HEK293 (cell line): ENCODE results near the gene NIPBL.
A peak's percentile ranks its signal among the peaks of the same experiment; 100 is the strongest.

Experiments
- FEZF1 ChIP-seq: fragments of 450-650 bp; formaldehyde crosslinking; IDR thresholded peaks from 2 replicates; pipeline ENCODE4 v1.5.1; 2016; ENCODE audit warnings: missing biosample characterization, missing genetic modification characterization
- HOXC10 ChIP-seq: sonication (generic); formaldehyde crosslinking; IDR thresholded peaks from 2 replicates; pipeline ENCODE4 v1.8.1; 2023; ENCODE audit warnings: mild to moderate bottlenecking, missing genetic modification reagents
- KLF10 ChIP-seq: fragments of 450-650 bp; IDR thresholded peaks from 2 replicates; pipeline ENCODE4 v1.5.1; 2018; ENCODE audit warnings: missing biosample characterization, mild to moderate bottlenecking, missing genetic modification characterization
- KLF7 ChIP-seq: fragments of 450-650 bp; formaldehyde crosslinking; IDR thresholded peaks from 2 replicates; pipeline ENCODE4 v1.5.1; 2016; ENCODE audit warnings: missing biosample characterization, missing genetic modification characterization, borderline replicate concordance
- KLF9 ChIP-seq: fragments of 450-650 bp; formaldehyde crosslinking; IDR thresholded peaks from 2 replicates; pipeline ENCODE4 v1.5.1; 2016; ENCODE audit warnings: missing biosample characterization, missing genetic modification characterization, low read depth
- OVOL3 ChIP-seq: fragments of 450-650 bp; formaldehyde crosslinking; IDR thresholded peaks from 2 replicates; pipeline ENCODE4 v1.5.1; 2016; ENCODE audit warnings: missing biosample characterization, missing genetic modification characterization
- ZEB2 ChIP-seq: fragments of 450-650 bp; formaldehyde crosslinking; IDR thresholded peaks from 2 replicates; pipeline ENCODE4 v1.5.1; 2016; ENCODE audit warnings: missing biosample characterization, missing genetic modification characterization
- ZNF157 ChIP-seq: fragments of 450-650 bp; formaldehyde crosslinking; IDR thresholded peaks from 2 replicates; pipeline ENCODE4 v1.5.1; 2016; ENCODE audit warnings: missing biosample characterization, missing genetic modification characterization
- ZNF169 ChIP-seq: fragments of 450-650 bp; formaldehyde crosslinking; IDR thresholded peaks from 2 replicates; pipeline ENCODE4 v1.5.1; 2016; ENCODE audit warnings: missing biosample characterization, missing genetic modification characterization
- ZNF23 ChIP-seq: fragments of 450-650 bp; formaldehyde crosslinking; IDR thresholded peaks from 2 replicates; pipeline ENCODE4 v1.5.1; 2016; ENCODE audit warnings: missing biosample characterization, missing genetic modification characterization, borderline replicate concordance
- ZNF266 ChIP-seq: fragments of 450-650 bp; formaldehyde crosslinking; IDR thresholded peaks from 2 replicates; pipeline ENCODE4 v1.5.1; 2016; ENCODE audit warnings: missing biosample characterization, missing genetic modification characterization, low read depth
- ZNF311 ChIP-seq: fragments of 450-650 bp; formaldehyde crosslinking; IDR thresholded peaks from 2 replicates; pipeline ENCODE4 v1.5.1; 2017; ENCODE audit warnings: missing biosample characterization, missing genetic modification characterization, borderline replicate concordance
- ZNF350 ChIP-seq: fragments of 450-650 bp; formaldehyde crosslinking; IDR thresholded peaks from 2 replicates; pipeline ENCODE4 v1.5.0; 2017; ENCODE audit warnings: missing biosample characterization, mild to moderate bottlenecking, missing genetic modification characterization
- ZNF37A ChIP-seq: fragments of 450-650 bp; IDR thresholded peaks from 2 replicates; pipeline ENCODE4 v1.5.1; 2018; ENCODE audit warnings: missing biosample characterization, missing genetic modification characterization
- ZNF433 ChIP-seq: fragments of 450-650 bp; formaldehyde crosslinking; IDR thresholded peaks from 2 replicates; pipeline ENCODE4 v1.5.1; 2016; ENCODE audit warnings: missing biosample characterization, missing genetic modification characterization, low read depth
- ZNF473 ChIP-seq: fragments of 450-650 bp; formaldehyde crosslinking; IDR thresholded peaks from 2 replicates; pipeline ENCODE4 v1.5.1; 2017; ENCODE audit warnings: missing biosample characterization, missing genetic modification characterization
- ZNF530 ChIP-seq: fragments of 450-650 bp; formaldehyde crosslinking; IDR thresholded peaks from 2 replicates; pipeline ENCODE4 v1.5.1; 2016; ENCODE audit warnings: low read depth, missing biosample characterization, missing genetic modification characterization
- ZNF544 ChIP-seq: fragments of 450-650 bp; formaldehyde crosslinking; IDR thresholded peaks from 2 replicates; pipeline ENCODE4 v1.5.0; 2017; ENCODE audit warnings: missing biosample characterization, missing genetic modification characterization
- ZNF561 ChIP-seq: fragments of 450-650 bp; IDR thresholded peaks from 2 replicates; pipeline ENCODE4 v1.5.1; 2018; ENCODE audit warnings: missing biosample characterization, missing genetic modification characterization, borderline replicate concordance
- ZNF654 ChIP-seq: fragments of 450-650 bp; formaldehyde crosslinking; IDR thresholded peaks from 2 replicates; pipeline ENCODE4 v1.5.1; 2016; ENCODE audit warnings: low read depth, missing biosample characterization, missing genetic modification characterization
- ZNF660 ChIP-seq: fragments of 450-650 bp; IDR thresholded peaks from 2 replicates; pipeline ENCODE4 v1.5.1; 2018; ENCODE audit warnings: missing biosample characterization, mild to moderate bottlenecking, missing genetic modification characterization
- ZNF670 ChIP-seq: fragments of 450-650 bp; formaldehyde crosslinking; IDR thresholded peaks from 2 replicates; pipeline ENCODE4 v1.5.1; 2016; ENCODE audit warnings: missing biosample characterization, missing genetic modification characterization, low read depth
- ZXDB ChIP-seq: fragments of 450-650 bp; formaldehyde crosslinking; IDR thresholded peaks from 2 replicates; pipeline ENCODE4 v1.5.1; 2016; ENCODE audit warnings: missing biosample characterization, missing genetic modification characterization
- TF ChIP-seq, protein P1 (sequence below): fragments of 450-650 bp; IDR thresholded peaks from 2 replicates; pipeline ENCODE4 v1.5.1; 2018; ENCODE audit warnings: missing biosample characterization, missing genetic modification characterization
- TF ChIP-seq, protein P2 (sequence below): fragments of 450-650 bp; formaldehyde crosslinking; IDR thresholded peaks from 2 replicates; pipeline ENCODE4 v1.5.1; 2016; ENCODE audit warnings: missing biosample characterization, missing genetic modification characterization
- TF ChIP-seq, protein P3 (sequence below): fragments of 450-650 bp; formaldehyde crosslinking; IDR thresholded peaks from 2 replicates; pipeline ENCODE4 v1.5.1; 2016; ENCODE audit warnings: missing biosample characterization, missing genetic modification characterization
- TF ChIP-seq, protein P4 (sequence below): fragments of 450-650 bp; formaldehyde crosslinking; IDR thresholded peaks from 2 replicates; pipeline ENCODE4 v1.5.1; 2016; ENCODE audit warnings: missing biosample characterization, missing genetic modification characterization, borderline replicate concordance
- TF ChIP-seq, protein P5 (sequence below): fragments of 450-650 bp; formaldehyde crosslinking; IDR thresholded peaks from 2 replicates; pipeline ENCODE4 v1.5.1; 2016; ENCODE audit warnings: missing biosample characterization, missing genetic modification characterization
- TF ChIP-seq, protein P6 (sequence below): fragments of 450-650 bp; formaldehyde crosslinking; optimal IDR thresholded peaks from 2 replicates; pipeline ENCODE3; 2016; ENCODE audit warnings: missing biosample characterization, mild to moderate bottlenecking, missing genetic modification characterization
- TF ChIP-seq, protein P7 (sequence below): fragments of 450-650 bp; formaldehyde crosslinking; IDR thresholded peaks from 2 replicates; pipeline ENCODE4 v1.5.1; 2016; ENCODE audit warnings: missing biosample characterization, missing genetic modification characterization

Gene NIPBL

DNA sequence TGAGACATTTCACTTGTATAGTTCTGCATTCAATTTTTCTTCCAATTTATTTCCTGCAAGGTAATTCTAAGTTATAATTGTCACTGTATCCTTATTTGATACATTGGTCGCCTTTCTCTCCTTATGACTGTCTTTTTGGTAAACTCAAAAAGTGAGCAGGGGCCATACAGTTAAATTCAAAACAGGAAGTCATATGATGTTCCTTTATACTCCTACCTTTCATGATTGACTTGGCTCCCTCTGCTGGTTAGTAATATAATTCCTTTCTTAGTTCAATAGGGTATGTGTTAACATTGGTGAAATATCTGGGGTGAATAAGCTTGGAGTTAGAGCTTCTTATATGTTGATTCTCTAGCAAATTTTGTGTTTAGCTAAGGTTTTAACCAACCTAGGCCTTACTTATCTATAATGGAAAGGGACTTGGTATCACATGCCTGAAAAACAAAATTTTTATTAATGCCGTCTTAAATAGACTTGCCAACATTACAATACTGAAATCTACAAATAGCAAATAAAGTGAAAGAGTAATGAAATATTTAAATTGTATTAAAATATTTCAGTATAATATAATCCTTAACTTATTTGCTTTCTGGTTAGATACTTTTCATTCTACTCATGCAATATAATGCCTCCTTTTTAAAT lies 6.0 kb upstream of the NIPBL start (continued):
- TF ChIP-seq ZNF266 (no peak), ZNF169 (tag by site-specific recombination) (no peak), ZNF530 (tag by site-specific recombination) (no peak), ZNF433 (tag by site-specific recombination) (no peak), ZNF654 (tag by site-specific recombination) (peak; percentile 61), ZNF350 (tag by site-specific recombination) (no peak), ZEB2 (tag by site-specific recombination) (no peak), ZNF37A (tag by site-specific recombination) (no peak), ZXDB (tag by site-specific recombination) (peak; percentile 63; the same call in 1 of the 2 replicates), ZNF311 (tag by site-specific recombination) (no peak), ZNF473 (tag by site-specific recombination) (no peak), HOXC10 (no peak), KLF9 (no peak), ZNF660 (tag by site-specific recombination) (peak; percentile 76), KLF10 (tag by site-specific recombination) (no peak), ZNF544 (no peak), FEZF1 (peak; percentile 86), ZNF23 (tag by site-specific recombination) (no peak), KLF7 (tag by site-specific recombination) (no peak), ZNF561 (tag by site-specific recombination) (no peak), OVOL3 (tag by site-specific recombination) (no peak), ZNF670 (tag by site-specific recombination) (no peak), ZNF157 (tag by site-specific recombination) (no peak)
- TF ChIP-seq, protein P1, sequence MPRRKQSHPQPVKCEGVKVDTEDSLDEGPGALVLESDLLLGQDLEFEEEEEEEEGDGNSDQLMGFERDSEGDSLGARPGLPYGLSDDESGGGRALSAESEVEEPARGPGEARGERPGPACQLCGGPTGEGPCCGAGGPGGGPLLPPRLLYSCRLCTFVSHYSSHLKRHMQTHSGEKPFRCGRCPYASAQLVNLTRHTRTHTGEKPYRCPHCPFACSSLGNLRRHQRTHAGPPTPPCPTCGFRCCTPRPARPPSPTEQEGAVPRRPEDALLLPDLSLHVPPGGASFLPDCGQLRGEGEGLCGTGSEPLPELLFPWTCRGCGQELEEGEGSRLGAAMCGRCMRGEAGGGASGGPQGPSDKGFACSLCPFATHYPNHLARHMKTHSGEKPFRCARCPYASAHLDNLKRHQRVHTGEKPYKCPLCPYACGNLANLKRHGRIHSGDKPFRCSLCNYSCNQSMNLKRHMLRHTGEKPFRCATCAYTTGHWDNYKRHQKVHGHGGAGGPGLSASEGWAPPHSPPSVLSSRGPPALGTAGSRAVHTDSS (tag by site-specific recombination) = no peak; the same call in 1 of the 2 replicates
- TF ChIP-seq, protein P2, sequence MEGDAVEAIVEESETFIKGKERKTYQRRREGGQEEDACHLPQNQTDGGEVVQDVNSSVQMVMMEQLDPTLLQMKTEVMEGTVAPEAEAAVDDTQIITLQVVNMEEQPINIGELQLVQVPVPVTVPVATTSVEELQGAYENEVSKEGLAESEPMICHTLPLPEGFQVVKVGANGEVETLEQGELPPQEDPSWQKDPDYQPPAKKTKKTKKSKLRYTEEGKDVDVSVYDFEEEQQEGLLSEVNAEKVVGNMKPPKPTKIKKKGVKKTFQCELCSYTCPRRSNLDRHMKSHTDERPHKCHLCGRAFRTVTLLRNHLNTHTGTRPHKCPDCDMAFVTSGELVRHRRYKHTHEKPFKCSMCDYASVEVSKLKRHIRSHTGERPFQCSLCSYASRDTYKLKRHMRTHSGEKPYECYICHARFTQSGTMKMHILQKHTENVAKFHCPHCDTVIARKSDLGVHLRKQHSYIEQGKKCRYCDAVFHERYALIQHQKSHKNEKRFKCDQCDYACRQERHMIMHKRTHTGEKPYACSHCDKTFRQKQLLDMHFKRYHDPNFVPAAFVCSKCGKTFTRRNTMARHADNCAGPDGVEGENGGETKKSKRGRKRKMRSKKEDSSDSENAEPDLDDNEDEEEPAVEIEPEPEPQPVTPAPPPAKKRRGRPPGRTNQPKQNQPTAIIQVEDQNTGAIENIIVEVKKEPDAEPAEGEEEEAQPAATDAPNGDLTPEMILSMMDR = peak; percentile 39; the same call in 1 of the 2 replicates
- TF ChIP-seq, protein P3, sequence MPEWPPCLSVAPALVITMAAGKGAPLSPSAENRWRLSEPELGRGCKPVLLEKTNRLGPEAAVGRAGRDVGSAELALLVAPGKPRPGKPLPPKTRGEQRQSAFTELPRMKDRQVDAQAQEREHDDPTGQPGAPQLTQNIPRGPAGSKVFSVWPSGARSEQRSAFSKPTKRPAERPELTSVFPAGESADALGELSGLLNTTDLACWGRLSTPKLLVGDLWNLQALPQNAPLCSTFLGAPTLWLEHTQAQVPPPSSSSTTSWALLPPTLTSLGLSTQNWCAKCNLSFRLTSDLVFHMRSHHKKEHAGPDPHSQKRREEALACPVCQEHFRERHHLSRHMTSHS = no peak
- TF ChIP-seq, protein P4, sequence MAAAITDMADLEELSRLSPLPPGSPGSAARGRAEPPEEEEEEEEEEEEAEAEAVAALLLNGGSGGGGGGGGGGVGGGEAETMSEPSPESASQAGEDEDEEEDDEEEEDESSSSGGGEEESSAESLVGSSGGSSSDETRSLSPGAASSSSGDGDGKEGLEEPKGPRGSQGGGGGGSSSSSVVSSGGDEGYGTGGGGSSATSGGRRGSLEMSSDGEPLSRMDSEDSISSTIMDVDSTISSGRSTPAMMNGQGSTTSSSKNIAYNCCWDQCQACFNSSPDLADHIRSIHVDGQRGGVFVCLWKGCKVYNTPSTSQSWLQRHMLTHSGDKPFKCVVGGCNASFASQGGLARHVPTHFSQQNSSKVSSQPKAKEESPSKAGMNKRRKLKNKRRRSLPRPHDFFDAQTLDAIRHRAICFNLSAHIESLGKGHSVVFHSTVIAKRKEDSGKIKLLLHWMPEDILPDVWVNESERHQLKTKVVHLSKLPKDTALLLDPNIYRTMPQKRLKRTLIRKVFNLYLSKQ = no peak
- TF ChIP-seq, protein P5, sequence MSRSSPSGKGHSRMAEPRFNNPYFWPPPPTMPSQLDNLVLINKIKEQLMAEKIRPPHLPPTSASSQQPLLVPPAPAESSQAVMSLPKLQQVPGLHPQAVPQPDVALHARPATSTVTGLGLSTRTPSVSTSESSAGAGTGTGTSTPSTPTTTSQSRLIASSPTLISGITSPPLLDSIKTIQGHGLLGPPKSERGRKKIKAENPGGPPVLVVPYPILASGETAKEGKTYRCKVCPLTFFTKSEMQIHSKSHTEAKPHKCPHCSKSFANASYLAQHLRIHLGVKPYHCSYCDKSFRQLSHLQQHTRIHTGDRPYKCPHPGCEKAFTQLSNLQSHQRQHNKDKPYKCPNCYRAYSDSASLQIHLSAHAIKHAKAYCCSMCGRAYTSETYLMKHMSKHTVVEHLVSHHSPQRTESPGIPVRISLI (tag by site-specific recombination) = no peak
- TF ChIP-seq, protein P6, sequence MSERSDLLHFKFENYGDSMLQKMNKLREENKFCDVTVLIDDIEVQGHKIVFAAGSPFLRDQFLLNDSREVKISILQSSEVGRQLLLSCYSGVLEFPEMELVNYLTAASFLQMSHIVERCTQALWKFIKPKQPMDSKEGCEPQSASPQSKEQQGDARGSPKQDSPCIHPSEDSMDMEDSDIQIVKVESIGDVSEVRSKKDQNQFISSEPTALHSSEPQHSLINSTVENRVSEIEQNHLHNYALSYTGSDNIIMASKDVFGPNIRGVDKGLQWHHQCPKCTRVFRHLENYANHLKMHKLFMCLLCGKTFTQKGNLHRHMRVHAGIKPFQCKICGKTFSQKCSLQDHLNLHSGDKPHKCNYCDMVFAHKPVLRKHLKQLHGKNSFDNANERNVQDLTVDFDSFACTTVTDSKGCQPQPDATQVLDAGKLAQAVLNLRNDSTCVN = no peak
- TF ChIP-seq, protein P7, sequence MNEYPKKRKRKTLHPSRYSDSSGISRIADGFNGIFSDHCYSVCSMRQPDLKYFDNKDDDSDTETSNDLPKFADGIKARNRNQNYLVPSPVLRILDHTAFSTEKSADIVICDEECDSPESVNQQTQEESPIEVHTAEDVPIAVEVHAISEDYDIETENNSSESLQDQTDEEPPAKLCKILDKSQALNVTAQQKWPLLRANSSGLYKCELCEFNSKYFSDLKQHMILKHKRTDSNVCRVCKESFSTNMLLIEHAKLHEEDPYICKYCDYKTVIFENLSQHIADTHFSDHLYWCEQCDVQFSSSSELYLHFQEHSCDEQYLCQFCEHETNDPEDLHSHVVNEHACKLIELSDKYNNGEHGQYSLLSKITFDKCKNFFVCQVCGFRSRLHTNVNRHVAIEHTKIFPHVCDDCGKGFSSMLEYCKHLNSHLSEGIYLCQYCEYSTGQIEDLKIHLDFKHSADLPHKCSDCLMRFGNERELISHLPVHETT = no peak
